Measurements from ENCODE around the gene ADORA2B. TPM values are rescaled to one million over a fixed set of nuclear protein-coding genes. Genes with fewer than 3 reads are reported as not detected.
"Not testable (repeated sequence)": the region's sequence is repeated elsewhere in the genome, so short reads cannot be mapped to it uniquely, and the experiment has no call there.

ADORA2B gene
- total RNA-seq, 4 donors from 2014 or later, result 41.4 to 68.9 (median 52.0) TPM

DNA sequence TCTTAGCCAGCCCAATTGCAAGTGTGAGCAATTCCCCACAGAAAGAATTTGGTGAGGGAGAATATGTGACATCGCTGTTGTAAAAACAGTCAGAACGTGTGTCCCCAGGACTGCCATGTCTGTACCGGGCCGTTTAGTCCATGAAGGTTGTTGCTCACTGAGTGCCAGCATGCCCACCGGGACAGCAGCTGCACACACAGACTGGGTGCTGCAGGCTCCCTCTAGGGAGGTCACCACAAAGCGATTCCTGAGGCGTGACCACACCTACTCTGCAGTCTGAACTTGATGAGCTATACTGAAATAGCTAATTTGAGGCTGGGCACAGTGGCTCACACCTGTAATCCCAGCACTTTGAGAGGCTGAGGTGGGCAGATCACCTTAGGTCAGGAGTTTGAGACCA, 44.1 kb upstream of the ADORA2B start:
- Histone ChIP-seq H3K4me3 (no peak overlapping the region), H3K9me3 (no peaks in the 10 kb centered on the region), H3K27ac (no peak overlapping the region), H3K36me3 (no peaks in the 10 kb centered on the region), H3K27me3 (no peaks in the 10 kb centered on the region), H3K4me1 (peaks cover 0 to 3% (median 0%) of the 10 kb centered on the region in 4 donors)
- in situ Hi-C loops (cut with MboI; ENCODE audit: low pct_ligation_motif_present in 1 of 4, low pct_unique_long_range_greater_than_20kb in 1 of 4, low sequenced_read_pairs in 3 of 4), result no loop called here
- no peak for DNase-seq
- WGBS, 2 donors (ENCODE audit: low coverage in 1 of 2), result 63% methylated on average over 5 of the region's 7 CpGs; no CpG with 5 or more reads in 1 of the 2 donors
- TF ChIP-seq POLR2AphosphoS5 (IDR thresholded peaks at IDR 0.05), result no peak
- TF ChIP-seq, protein P1, sequence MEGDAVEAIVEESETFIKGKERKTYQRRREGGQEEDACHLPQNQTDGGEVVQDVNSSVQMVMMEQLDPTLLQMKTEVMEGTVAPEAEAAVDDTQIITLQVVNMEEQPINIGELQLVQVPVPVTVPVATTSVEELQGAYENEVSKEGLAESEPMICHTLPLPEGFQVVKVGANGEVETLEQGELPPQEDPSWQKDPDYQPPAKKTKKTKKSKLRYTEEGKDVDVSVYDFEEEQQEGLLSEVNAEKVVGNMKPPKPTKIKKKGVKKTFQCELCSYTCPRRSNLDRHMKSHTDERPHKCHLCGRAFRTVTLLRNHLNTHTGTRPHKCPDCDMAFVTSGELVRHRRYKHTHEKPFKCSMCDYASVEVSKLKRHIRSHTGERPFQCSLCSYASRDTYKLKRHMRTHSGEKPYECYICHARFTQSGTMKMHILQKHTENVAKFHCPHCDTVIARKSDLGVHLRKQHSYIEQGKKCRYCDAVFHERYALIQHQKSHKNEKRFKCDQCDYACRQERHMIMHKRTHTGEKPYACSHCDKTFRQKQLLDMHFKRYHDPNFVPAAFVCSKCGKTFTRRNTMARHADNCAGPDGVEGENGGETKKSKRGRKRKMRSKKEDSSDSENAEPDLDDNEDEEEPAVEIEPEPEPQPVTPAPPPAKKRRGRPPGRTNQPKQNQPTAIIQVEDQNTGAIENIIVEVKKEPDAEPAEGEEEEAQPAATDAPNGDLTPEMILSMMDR (IDR thresholded peaks at IDR 0.05), result no peak
- no peak for TF ChIP-seq POLR2A (IDR thresholded peaks at IDR 0.05)
- TF ChIP-seq EP300 (IDR thresholded peaks at IDR 0.05; ENCODE audit: low read depth), result no peak
- intact Hi-C loops (cut with DNase I; ENCODE audit: low total_unique reads), result no loop called here

DNA sequence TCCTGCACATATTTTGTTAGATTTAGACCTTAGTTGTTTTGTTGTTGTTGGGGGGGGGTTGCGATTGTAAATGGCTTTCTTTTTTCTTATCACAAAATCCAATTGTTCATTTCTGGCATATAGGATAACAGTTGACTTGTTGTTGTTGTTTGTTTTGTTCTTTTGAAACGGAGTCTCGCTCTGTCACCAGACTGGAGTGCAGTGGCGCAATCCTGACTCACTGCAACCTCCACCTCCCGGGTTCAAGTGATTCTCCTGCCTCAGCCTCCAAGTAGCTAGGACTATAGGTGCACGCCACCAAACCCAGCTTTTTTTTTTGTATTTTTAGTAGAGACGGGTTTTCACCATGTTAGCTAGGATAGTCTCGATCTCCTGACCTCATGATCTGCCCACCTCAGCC, 39.7 kb upstream of the ADORA2B start:
- intact Hi-C loops (cut with DNase I; ENCODE audit: low total_unique reads); H3K27ac ChIP-seq; in situ Hi-C loops (cut with MboI; ENCODE audit: low pct_ligation_motif_present in 1 of 4, low pct_unique_long_range_greater_than_20kb in 1 of 4, low sequenced_read_pairs in 3 of 4); H3K36me3 ChIP-seq; H3K9me3 ChIP-seq; H3K4me3 ChIP-seq; H3K27me3 ChIP-seq; H3K4me1 ChIP-seq; DNase-seq: not testable (repeated sequence)
- 93 to 95% methylated on average over 6 to 8 of the region's 8 CpGs for WGBS, 2 donors (ENCODE audit: low coverage in 1 of 2)

DNA sequence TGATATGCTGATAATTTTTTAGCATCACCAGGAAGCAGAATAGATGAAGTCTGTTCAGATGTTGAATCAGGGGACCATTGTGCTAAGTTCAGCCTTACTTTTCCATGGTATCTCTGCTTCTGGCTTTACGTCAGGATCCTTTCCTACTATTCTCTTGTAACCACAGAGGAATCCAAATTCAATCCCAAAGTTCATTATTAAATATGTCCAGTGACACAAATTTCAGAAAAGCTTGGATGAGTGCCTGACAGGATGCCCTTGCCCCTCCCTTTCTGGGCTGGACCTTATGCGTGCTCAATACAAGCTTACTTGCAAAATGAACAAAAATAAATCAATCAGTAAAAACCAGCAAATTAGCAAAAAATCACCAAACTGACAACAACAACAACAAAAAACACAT, 37.6 kb upstream of the ADORA2B start:
- no peaks in the 10 kb centered on the region for H3K9me3 ChIP-seq
- TF ChIP-seq EP300 (IDR thresholded peaks at IDR 0.05; ENCODE audit: low read depth), result no peak
- no peak for TF ChIP-seq POLR2A (IDR thresholded peaks at IDR 0.05)
- TF ChIP-seq, protein P1 (IDR thresholded peaks at IDR 0.05), result no peak
- no peak for TF ChIP-seq POLR2AphosphoS5 (IDR thresholded peaks at IDR 0.05)
- in situ Hi-C loops (cut with MboI; ENCODE audit: low pct_ligation_motif_present in 1 of 4, low pct_unique_long_range_greater_than_20kb in 1 of 4, low sequenced_read_pairs in 3 of 4), result no loop called here
- no peaks in the 10 kb centered on the region for H3K4me1 ChIP-seq
- WGBS, 2 donors (ENCODE audit: low coverage in 1 of 2), result 84 to 95% methylated on average over 2 of the region's 2 CpGs
- H3K27ac ChIP-seq, result no peak overlapping the region
- H3K4me3 ChIP-seq, result no peak overlapping the region
- no peak for DNase-seq
- no peaks in the 10 kb centered on the region for H3K27me3 ChIP-seq
- intact Hi-C loops (cut with DNase I; ENCODE audit: low total_unique reads), result no loop called here
- no peaks in the 10 kb centered on the region for H3K36me3 ChIP-seq

DNA sequence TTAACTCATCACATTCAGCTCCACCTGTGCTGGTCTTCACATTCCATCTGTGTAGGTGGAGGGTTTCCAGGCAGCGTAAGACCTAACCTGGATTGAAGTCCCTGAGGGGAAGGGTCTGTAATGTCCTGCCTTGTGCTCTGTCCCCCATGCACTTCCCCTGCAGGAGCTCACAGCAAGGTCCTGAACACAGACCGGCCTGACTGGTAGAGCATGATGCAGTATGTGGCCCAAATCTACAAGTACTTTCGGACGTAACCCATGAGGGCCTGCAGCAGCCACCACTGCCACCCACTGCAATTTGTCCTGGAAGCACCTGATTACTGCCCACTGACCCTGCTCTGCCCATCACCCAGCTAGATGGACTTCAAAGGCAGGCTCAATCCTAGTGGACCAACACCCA, 36.6 kb upstream of the ADORA2B start:
- H3K9me3 ChIP-seq, result no peaks in the 10 kb centered on the region
- no peak overlapping the region for H3K4me3 ChIP-seq
- in situ Hi-C loops (cut with MboI; ENCODE audit: low pct_ligation_motif_present in 1 of 4, low pct_unique_long_range_greater_than_20kb in 1 of 4, low sequenced_read_pairs in 3 of 4) (no loop called here), intact Hi-C loops (cut with DNase I; ENCODE audit: low total_unique reads) (no loop called here)
- WGBS, 2 donors (ENCODE audit: low coverage in 1 of 2), result 88 to 100% methylated on average over 1 to 4 of the region's 4 CpGs
- no peaks in the 10 kb centered on the region for H3K36me3 ChIP-seq
- DNase-seq, result no peak
- H3K27ac ChIP-seq, result no peak overlapping the region
- no peaks in the 10 kb centered on the region for H3K27me3 ChIP-seq
- no peaks in the 10 kb centered on the region for H3K4me1 ChIP-seq
- TF ChIP-seq POLR2AphosphoS5 (IDR thresholded peaks at IDR 0.05) (no peak), POLR2A (IDR thresholded peaks at IDR 0.05) (no peak), EP300 (IDR thresholded peaks at IDR 0.05; ENCODE audit: low read depth) (no peak)
- TF ChIP-seq, protein P1 (IDR thresholded peaks at IDR 0.05), result no peak

DNA sequence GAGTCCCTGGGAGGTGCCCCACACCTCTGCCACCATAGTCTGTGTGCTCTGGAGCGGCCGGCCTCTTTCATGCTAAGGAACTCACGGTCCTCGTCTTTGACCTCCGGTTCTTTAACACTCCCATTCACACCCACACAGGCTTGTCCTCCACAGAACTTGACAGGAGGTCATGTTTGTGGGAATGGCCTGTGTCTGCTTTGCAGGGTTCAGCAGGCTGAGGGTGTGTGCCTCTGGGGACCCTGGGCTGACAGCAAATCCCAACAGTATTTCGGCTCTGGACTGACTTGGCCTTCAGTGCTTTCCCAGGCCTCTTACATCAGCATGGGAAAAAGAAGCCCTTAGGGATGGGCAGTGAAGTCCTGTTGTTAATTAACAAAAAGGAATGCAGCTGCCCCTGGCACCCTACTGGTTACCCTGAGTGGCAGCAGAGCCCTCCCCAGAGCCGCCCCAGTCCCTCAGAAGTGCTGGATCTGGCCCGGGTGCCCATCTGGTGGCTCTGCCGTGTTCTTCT, 35.4 kb upstream of the ADORA2B start:
- H3K27ac ChIP-seq, result no peak overlapping the region
- no peaks in the 10 kb centered on the region for H3K9me3 ChIP-seq
- TF ChIP-seq EP300 (IDR thresholded peaks at IDR 0.05; ENCODE audit: low read depth), result no peak
- TF ChIP-seq, protein P1 (IDR thresholded peaks at IDR 0.05), result no peak
- TF ChIP-seq POLR2AphosphoS5 (IDR thresholded peaks at IDR 0.05), result no peak
- H3K27me3 ChIP-seq, result no peaks in the 10 kb centered on the region
- WGBS, 2 donors (ENCODE audit: low coverage in 1 of 2), result 91% methylated on average over 9 of the region's 9 CpGs; no CpG with 5 or more reads in 1 of the 2 donors
- no peaks in the 10 kb centered on the region for H3K36me3 ChIP-seq
- intact Hi-C loops (cut with DNase I; ENCODE audit: low total_unique reads), result no loop called here
- H3K4me3 ChIP-seq, result no peak overlapping the region
- in situ Hi-C loops (cut with MboI; ENCODE audit: low pct_ligation_motif_present in 1 of 4, low pct_unique_long_range_greater_than_20kb in 1 of 4, low sequenced_read_pairs in 3 of 4), result no loop called here
- no peak for DNase-seq
- H3K4me1 ChIP-seq, result no peaks in the 10 kb centered on the region
